Testis (tissue), 3 donors: Measurements from ENCODE around the gene COL5A1. TPM values are rescaled to one million over a fixed set of nuclear protein-coding genes. Genes with fewer than 3 reads are reported as not detected.

Experiments
- DNase-seq: peaks from one replicate; pipeline ENCODE4 v3.0.0-alpha.2; 2019
- H3K27ac ChIP-seq, 2 donors: fragments of 200-600 bp; sonication (generic); one replicate each; pipeline ENCODE4 v1.5.1; 2019
- H3K27me3 ChIP-seq: fragments of 200-600 bp; sonication (generic); one replicate; pipeline ENCODE4 v1.5.1; 2019
- H3K36me3 ChIP-seq: fragments of 200-600 bp; sonication (generic); one replicate; pipeline ENCODE4 v1.5.1; 2017; ENCODE audit warnings: low read depth; ENCODE audit errors: missing control alignments
- H3K4me1 ChIP-seq: fragments of 200-600 bp; sonication (generic); one replicate; pipeline ENCODE4 v1.5.1; 2019
- H3K4me3 ChIP-seq, 2 donors: fragments of 200-600 bp; sonication (generic); one replicate each; pipeline ENCODE4 v1.5.1; 2017 to 2019
- H3K9me3 ChIP-seq: fragments of 200-600 bp; sonication (generic); one replicate; pipeline ENCODE4 v1.5.1; 2017
- CTCF ChIP-seq, 3 experiments: fragments of 450-650 bp in 2 of 3; fragments of 200-600 bp in 1 of 3; sonication (generic) in 1 of 3; IDR thresholded peaks; one replicate each; pipeline ENCODE4 v1.5.1; 2016 to 2019; ENCODE audit warnings: antibody characterized with exemption in 3 of 3, mild to moderate bottlenecking in 2 of 3, moderate library complexity in 1 of 3
- POLR2A ChIP-seq: fragments of 450-650 bp; IDR thresholded peaks from one replicate; pipeline ENCODE4 v1.6.1; 2017; ENCODE audit warnings: antibody characterized with exemption, mild to moderate bottlenecking, moderate library complexity
- WGBS, 2 donors: methylation state at CpG; one replicate each; pipeline ENCODE4 v1.1.5; 2018; 5-methylcytosine and 5-hydroxymethylcytosine counted together
- intact Hi-C: fragments of 100-400 bp; cut with DNase I; formaldehyde crosslinking; loops from one replicate; pipeline ENCODE4 v1.15.1; 2023; ENCODE audit warnings: low total_unique reads
- polyA plus RNA-seq: library from polyadenylated mRNA; stranded (reverse); fragments of 350-450 nt; fragmentation: Illumina TruSeq; extraction: RNeasy Lipid Tissue Mini Kit (QIAGEN cat#74804); gene quantifications from one replicate; pipeline ENCODE4 v1.2.3, GENCODE V29; 2014; ENCODE audit warnings: low read depth, low replicate concordance; ENCODE audit not compliant: insufficient read depth
- total RNA-seq, 2 donors: library from RNA; depleted of rRNA; stranded (reverse); fragments of >200 nt; gene quantifications; one replicate each; pipeline ENCODE4 v1.2.3, GENCODE V29; 2016

Gene COL5A1
- total and polyA plus RNA-seq, 3 donors from 2014 or later: 18.5 to 34.3 (median 20.8) TPM

- H3K27me3 ChIP-seq: no peaks in the 10 kb centered on the region
- H3K27ac ChIP-seq: no peak overlapping the region
- H3K4me3 ChIP-seq: no peak overlapping the region
- no peaks in the 10 kb centered on the region for H3K4me1 ChIP-seq
- no peaks in the 10 kb centered on the region for H3K9me3 ChIP-seq
- 84 to 87% methylated on average over 15 to 16 of the region's 16 CpGs for WGBS, 2 donors
- no peak for DNase-seq
- no peaks in the 10 kb centered on the region for H3K36me3 ChIP-seq
- intact Hi-C loops: no loop called here
- no peak for TF ChIP-seq CTCF (IDR thresholded peaks at IDR 0.05)
- TF ChIP-seq POLR2A: no peak
Measured at GRCh38 chr9:134744385-134745295, 103.0 kb downstream of the COL5A1 start.

DNA sequence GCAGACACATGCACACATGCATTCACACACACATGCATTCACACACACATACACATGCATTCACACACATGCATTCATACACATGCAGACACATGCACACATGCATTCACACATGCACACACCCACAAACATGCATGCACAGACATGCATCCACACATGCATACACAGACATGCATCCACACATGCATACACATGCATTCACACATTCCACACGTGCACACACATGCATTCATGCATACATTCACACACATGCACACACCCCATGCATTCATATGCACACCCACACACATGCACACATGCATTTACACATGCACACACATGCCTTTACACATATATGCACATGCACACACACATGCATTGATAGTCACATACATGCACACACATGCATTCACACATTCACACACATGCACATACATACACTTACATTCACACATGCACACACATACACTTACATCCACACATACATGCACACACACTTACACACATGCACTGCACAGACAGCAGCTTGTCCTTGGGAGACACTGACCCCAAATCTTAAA is 106.4 kb downstream of the COL5A1 start:
- H3K4me3 ChIP-seq: no peak overlapping the region
- TF ChIP-seq CTCF (IDR thresholded peaks at IDR 0.05) (no peak), POLR2A (no peak)
- DNase-seq: no peak
- no peaks in the 10 kb centered on the region for H3K36me3 ChIP-seq
- H3K27me3 ChIP-seq: no peaks in the 10 kb centered on the region
- H3K9me3 ChIP-seq: no peaks in the 10 kb centered on the region
- H3K4me1 ChIP-seq: no peaks in the 10 kb centered on the region
- 58 to 62% methylated on average over 1 of the region's 1 CpG for WGBS, 2 donors
- intact Hi-C loops: no loop called here
- no peak overlapping the region for H3K27ac ChIP-seq

GRCh38 chr9:134748591-134748990 is 107.0 kb downstream of the COL5A1 start:
- H3K27me3 ChIP-seq: no peaks in the 10 kb centered on the region
- TF ChIP-seq CTCF (IDR thresholded peaks at IDR 0.05): no peak
- no peak for TF ChIP-seq POLR2A
- no peak overlapping the region for H3K27ac ChIP-seq
- intact Hi-C loops: no loop called here
- no peaks in the 10 kb centered on the region for H3K4me1 ChIP-seq
- DNase-seq: no peak
- H3K9me3 ChIP-seq: no peaks in the 10 kb centered on the region
- no peaks in the 10 kb centered on the region for H3K36me3 ChIP-seq
- WGBS, 2 donors: 60 to 74% methylated on average over 8 of the region's 8 CpGs
- H3K4me3 ChIP-seq: no peak overlapping the region

DNA sequence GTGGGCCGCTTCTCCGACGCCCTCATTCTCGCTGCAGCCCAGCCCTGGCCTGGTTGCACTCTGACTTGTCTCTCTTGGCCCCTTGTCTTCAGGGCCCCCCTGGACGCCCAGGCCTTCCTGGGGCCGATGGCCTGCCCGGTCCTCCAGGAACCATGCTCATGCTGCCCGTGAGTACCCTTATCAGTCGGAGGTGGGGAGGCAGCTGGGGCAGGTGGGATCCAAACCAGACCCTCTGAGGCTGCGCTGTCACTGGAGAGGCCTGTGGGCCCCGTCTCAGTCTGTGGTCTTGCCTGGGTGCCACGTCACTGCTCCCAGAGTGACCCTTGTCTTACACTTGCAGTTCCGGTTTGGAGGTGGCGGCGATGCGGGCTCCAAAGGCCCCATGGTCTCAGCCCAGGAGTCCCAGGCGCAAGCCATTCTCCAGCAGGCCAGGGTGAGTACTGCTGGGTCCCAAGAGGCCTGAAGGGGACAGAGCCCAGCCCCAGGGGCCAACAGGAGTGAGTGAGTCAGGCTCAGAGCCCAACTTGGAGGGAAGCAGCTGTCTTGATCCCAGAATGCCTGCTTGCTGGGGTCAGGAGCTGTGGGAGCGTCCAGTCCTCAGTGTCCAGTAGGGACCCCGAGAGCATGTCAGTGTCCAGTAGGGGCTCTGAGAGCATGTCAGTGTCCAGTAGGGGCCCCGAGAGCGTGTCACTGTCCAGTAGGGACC is 109.0 kb downstream of the COL5A1 start:
- H3K27ac ChIP-seq: no peak overlapping the region
- WGBS, 2 donors: 93 to 96% methylated on average over 8 to 21 of the region's 21 CpGs
- no peaks in the 10 kb centered on the region for H3K9me3 ChIP-seq
- no peaks in the 10 kb centered on the region for H3K36me3 ChIP-seq
- no peaks in the 10 kb centered on the region for H3K27me3 ChIP-seq
- no peaks in the 10 kb centered on the region for H3K4me1 ChIP-seq
- no peak overlapping the region for H3K4me3 ChIP-seq
- DNase-seq: no peak
- intact Hi-C loops: no loop called here
- TF ChIP-seq POLR2A (no peak), CTCF (IDR thresholded peaks at IDR 0.05) (no peak)
